Measurements from ENCODE around the gene BAX.
A peak's percentile ranks its signal among the peaks of the same experiment; 100 is the strongest.

- TF ChIP-seq CTCF (IDR thresholded peaks at IDR 0.05), result no peak
- peak; percentile 30 to 65 for TF ChIP-seq POLR2A (IDR thresholded peaks at IDR 0.05)
These were observed 37.4 kb downstream of the BAX start for GRCh38 chr19:48991873-48992580.
